GM10266 (cell line): ENCODE results near the gene CLTB.
"Not testable (repeated sequence)": the region's sequence is repeated elsewhere in the genome, so short reads cannot be mapped to it uniquely, and the experiment has no call there.

ENCODE experiments used
- DNase-seq: peaks from one replicate; pipeline ENCODE4 v3.0.0; 2012; ENCODE audit errors: extremely low spot score
- CTCF ChIP-seq: IDR thresholded peaks from 2 replicates; pipeline ENCODE4 v1.5.1; 2012; ENCODE audit warnings: mild to moderate bottlenecking, low read depth; ENCODE audit not compliant: control insufficient read depth, insufficient read depth; ENCODE audit errors: missing control alignments

The CLTB gene

DNA sequence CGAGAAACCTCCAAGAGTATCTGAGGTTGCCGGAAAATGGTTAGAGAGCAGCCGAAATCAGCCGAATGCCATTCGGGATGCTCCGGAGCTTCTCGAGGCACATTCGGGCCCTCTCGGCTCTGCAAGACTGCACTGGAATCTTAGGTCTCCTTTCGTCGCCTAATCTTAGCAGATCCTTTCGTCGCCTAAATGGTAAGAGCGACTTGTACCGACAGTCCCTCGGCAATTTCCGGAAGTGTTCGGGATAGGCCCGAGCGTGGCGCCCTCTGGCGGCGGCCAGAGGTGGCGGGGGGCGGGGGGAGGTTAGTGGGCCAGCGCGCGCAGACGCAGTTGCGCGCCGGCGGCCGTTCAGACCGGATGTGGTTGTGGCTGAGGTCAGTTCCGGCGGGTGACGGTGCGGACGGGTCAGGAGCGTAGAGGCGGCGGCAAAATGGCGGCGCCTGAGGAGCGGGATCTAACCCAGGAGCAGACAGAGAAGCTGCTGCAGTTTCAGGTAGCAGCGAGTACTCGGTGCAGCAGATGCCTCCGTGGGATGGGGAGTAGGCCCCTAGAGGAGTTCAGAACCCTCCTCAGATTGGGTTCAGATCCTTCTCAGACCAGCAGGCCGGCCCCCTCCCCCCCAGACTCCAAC lies 31.8 kb upstream of the CLTB start, which contains the start of gene FAF2:
Gene FAF2, plus strand, starts transcription at position 408 of the 631 bp plus-strand sequence. Its CDS starts 23 bp downstream, at position 431.
- TF ChIP-seq CTCF = peak; percentile 93
- DNase-seq = peak; percentile 98

DNA sequence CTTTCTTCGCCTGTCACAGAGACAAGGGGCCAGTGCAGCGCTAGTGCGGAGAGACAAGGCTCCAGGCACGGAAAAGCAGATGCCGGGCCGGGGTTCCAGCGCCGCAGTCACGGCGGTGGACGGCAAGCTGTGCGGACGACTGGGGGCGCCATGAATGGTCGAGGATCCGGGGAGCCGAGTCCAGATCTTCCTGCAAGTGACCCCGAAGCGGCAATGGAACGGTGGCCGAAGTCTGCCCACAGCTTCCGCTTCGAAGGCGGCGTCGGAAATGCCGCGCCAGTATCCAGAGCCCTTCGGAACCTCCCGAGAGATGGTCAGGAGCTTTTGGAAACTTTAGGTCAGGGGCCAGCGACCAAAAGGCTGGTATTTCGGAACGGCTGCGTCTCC lies 31.2 kb upstream of the CLTB start:
- no peak for DNase-seq

GRCh38 chr5:176446884-176447590 lies 30.7 kb upstream of the CLTB start:
- no peak for DNase-seq
- no peak for TF ChIP-seq CTCF

More for the DNA sequence above, 31.2 kb upstream of the CLTB start:
- no peak for TF ChIP-seq CTCF

DNA sequence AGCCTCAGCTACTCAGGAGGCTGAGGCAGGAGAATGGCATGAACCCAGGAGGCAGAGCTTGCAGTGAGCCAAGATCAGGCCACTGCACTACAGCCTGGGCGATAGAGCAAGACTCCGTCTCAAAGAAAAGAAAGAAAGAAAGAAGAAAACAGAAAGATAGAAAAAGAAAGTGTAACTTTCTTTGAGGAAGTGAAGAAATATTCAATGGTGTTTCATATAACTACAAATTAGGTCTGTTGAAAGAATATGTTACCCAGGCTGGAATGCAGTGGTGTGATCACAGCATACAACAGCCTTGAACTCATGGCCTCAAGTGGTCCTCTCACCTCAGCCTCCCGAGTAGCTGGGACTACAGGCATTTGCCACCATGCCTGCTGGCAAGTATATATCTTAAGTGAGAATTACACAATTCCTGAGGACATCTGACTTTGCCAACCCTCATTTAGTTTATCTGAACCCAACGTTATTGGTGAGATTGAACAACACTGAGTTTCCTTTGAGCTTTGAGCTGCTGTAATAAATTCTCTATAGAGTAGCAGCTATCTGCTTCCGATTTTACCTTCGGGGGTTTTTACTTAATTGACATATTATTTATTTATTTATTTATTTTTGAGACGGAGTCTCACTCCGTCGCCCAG lies 29.8 kb upstream of the CLTB start:
- no peak for DNase-seq
- no peak for TF ChIP-seq CTCF

DNA sequence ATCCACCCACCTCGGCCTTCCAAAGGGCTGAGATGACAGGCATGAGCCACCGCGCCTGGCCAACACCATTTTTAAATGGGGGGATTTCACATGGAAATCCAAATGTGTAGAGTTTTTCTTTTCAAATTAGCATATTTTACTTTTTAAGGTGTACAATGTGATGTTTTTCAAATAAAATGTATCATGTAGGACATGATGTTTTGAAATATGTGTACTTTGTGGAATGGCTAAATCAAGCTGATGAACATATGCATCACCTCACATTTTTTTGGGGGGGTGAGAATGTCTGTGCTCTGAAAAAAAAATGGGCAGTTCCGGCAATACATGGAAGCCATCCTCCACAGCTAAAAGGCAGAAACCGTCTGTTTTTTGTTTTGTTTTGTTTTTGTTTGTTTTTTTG lies 28.4 kb upstream of the CLTB start:
- no peak for DNase-seq
- TF ChIP-seq CTCF = no peak

DNA sequence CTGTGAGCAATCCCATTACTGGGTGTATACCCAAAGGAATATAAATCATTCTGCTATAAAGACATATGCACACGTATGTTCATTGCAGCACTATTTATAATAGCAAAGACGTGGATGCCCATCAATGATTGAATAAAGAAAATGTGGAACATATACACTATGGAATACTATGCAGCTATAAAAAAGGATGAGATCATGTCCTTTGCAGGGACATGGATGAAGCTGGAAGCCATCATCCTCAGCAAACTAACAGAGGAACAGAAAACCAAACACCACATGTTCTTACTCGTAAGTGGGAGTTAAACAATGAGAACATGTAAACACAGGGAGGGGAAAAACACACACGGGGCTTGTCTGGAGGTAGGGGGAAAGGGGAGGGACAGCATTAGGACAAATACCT lies 26.6 kb upstream of the CLTB start:
- DNase-seq = not testable (repeated sequence)

DNA sequence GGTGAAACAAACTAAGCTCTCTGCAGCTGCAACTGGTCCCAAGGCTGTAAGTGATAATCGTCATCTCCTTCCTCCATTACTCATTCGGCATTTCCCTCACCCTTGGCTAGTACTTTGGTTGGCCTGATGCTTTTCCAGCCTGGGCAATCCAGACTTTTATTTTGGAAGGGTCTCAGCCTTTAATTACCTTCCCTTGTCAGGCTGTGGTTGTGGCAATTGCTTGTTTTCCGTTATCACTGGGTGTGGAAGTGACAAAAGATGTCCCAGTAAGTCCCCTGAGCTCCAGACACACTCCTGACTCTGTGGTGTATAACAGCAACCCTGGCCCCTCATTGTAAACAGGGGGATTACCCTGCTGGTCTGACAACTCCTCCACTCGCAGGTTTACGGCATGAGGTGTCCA lies 25.6 kb upstream of the CLTB start:
- no peak for DNase-seq
- no peak for TF ChIP-seq CTCF
